WERI-Rb-1 (cell line): Measurements from ENCODE around the gene PLEKHH2.

ENCODE experiments used
- DNase-seq: peaks from one replicate; pipeline ENCODE4 v3.0.0-alpha.2; 2020
- H3K27ac ChIP-seq: fragments of 250-450 bp; sonication (Bioruptor Pico); 2 replicates; pipeline ENCODE4 v1.5.1; 2020; ENCODE audit warnings: mild to moderate bottlenecking, moderate library complexity
- H3K27me3 ChIP-seq: fragments of 250-450 bp; sonication (Bioruptor Pico); 2 replicates; pipeline ENCODE4 v1.5.1; 2021; ENCODE audit warnings: mild to moderate bottlenecking, low read depth, moderate library complexity; ENCODE audit not compliant: insufficient read depth, severe bottlenecking
- H3K36me3 ChIP-seq: fragments of 250-450 bp; sonication (Bioruptor Pico); 2 replicates; pipeline ENCODE4 v1.5.1; 2020; ENCODE audit warnings: mild to moderate bottlenecking, moderate library complexity
- H3K4me3 ChIP-seq: 2 replicates; pipeline ENCODE4 v1.5.1; 2011; ENCODE audit warnings: low read depth, mild to moderate bottlenecking, control low read depth, low read length
- H3K9me3 ChIP-seq: fragments of 250-450 bp; sonication (Bioruptor Pico); 2 replicates; pipeline ENCODE4 v1.5.1; 2021; ENCODE audit warnings: mild to moderate bottlenecking, moderate library complexity; ENCODE audit not compliant: severe bottlenecking
- CTCF ChIP-seq: IDR thresholded peaks from 2 replicates; pipeline ENCODE4 v1.5.1; 2011; ENCODE audit warnings: low read depth, mild to moderate bottlenecking, control low read depth, inconsistent platforms, low read length

Gene PLEKHH2

GRCh38 chr2:43707255-43708015 is 70.4 kb downstream of the PLEKHH2 start:
- Histone ChIP-seq H3K4me3 (no peak overlapping the region), H3K9me3 (no peaks in the 10 kb centered on the region), H3K27ac (no peak overlapping the region), H3K27me3 (no peaks in the 10 kb centered on the region), H3K36me3 (no peaks in the 10 kb centered on the region)
- no peak for DNase-seq
- no peak for TF ChIP-seq CTCF

- no peak for TF ChIP-seq CTCF
- H3K36me3 ChIP-seq = no peaks in the 10 kb centered on the region
- no peaks in the 10 kb centered on the region for H3K27me3 ChIP-seq
- no peak for DNase-seq
- H3K9me3 ChIP-seq = no peaks in the 10 kb centered on the region
- no peak overlapping the region for H3K27ac ChIP-seq
- no peak overlapping the region for H3K4me3 ChIP-seq
Observed at GRCh38 chr2:43708178-43708577, 71.1 kb downstream of the PLEKHH2 start.

GRCh38 chr2:43708891-43709290 is 71.8 kb downstream of the PLEKHH2 start:
- Histone ChIP-seq H3K27ac (no peak overlapping the region), H3K4me3 (no peak overlapping the region), H3K36me3 (no peaks in the 10 kb centered on the region), H3K9me3 (no peaks in the 10 kb centered on the region), H3K27me3 (no peaks in the 10 kb centered on the region)
- TF ChIP-seq CTCF = no peak
- DNase-seq = no peak

GRCh38 chr2:43710866-43711265 is 73.8 kb downstream of the PLEKHH2 start:
- H3K9me3 ChIP-seq = no peaks in the 10 kb centered on the region
- no peak for DNase-seq
- H3K36me3 ChIP-seq = no peaks in the 10 kb centered on the region
- TF ChIP-seq CTCF = no peak
- H3K27me3 ChIP-seq = no peaks in the 10 kb centered on the region
- no peak overlapping the region for H3K27ac ChIP-seq
- no peak overlapping the region for H3K4me3 ChIP-seq

- Histone ChIP-seq H3K36me3 (no peaks in the 10 kb centered on the region), H3K9me3 (no peaks in the 10 kb centered on the region), H3K27ac (no peak overlapping the region), H3K4me3 (no peak overlapping the region), H3K27me3 (no peaks in the 10 kb centered on the region)
- no peak for DNase-seq
- no peak for TF ChIP-seq CTCF
Observed at GRCh38 chr2:43714164-43714563, 77.1 kb downstream of the PLEKHH2 start.
